NOMO-1 treated with dmso at 0.1 percent for 144 hours (cell line): ENCODE measurements around the gene LAPTM4A.

ENCODE experiments used
- DNase-seq: peaks from one replicate; lab custom pipeline; 2025; ENCODE audit not compliant: unreplicated experiment; lab: John Stamatoyannopoulos, UW

Gene LAPTM4A

DNA sequence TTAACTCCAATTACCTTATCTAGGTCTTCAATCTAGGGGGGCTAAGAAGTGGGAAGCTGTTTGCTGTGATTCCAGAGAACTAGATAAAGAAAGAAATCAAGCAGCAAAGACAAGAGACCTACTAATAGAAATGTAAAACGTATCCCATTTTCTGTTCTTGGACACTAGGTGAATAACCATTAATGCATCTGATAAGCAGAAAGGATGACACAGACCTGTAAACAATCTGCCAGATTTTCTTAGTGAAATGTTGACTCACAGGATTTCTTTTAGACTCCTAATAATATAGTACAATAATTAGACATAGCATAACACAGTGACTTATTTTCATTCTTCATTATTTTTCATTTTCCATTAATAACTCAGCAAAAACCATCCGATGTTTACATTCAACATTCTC lies 62.8 kb downstream of the LAPTM4A start:
- DNase-seq = no peak

DNA sequence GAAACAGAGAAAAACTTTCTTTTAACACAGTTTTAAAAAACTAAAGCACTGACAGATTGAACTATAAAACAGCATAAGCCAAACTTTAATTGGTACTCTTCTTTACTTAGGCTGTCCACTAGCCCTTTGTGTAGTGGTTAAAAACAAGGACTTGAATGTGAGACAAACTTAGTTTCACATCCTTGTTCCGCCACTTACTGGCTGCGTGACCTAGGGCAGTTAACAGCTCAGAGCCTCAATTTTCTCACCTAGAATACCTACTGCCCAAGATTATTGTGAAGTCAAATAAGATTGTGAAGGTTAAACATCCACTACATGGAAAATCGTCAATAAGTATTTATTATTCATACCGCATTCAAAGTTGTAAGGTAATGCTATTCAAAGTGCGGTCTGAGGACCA lies 63.5 kb downstream of the LAPTM4A start:
- peak; percentile 11 for DNase-seq
